ENCODE results near the gene MCC. TPM values are rescaled to one million over a fixed set of nuclear protein-coding genes. Genes with fewer than 3 reads are reported as not detected.

Gene MCC
- total RNA-seq, 1 experiment from 2014 or later: 0.41 TPM

- Histone ChIP-seq H3K4me3 (ENCODE audit: low read depth in 2 of 2, low read length in 2 of 2) (no peak overlapping the region), H3K36me3 (ENCODE audit: control insufficient read depth, insufficient read depth, low read length) (peaks cover 40% of the 10 kb centered on the region), H3K27ac (ENCODE audit: low read length) (no peak overlapping the region), H3K27me3 (ENCODE audit: control insufficient read depth, insufficient read depth, low read length) (no peaks in the 10 kb centered on the region), H3K4me1 (ENCODE audit: control insufficient read depth, insufficient read depth, low read length) (no peaks in the 10 kb centered on the region), H3K9me3 (ENCODE audit: control insufficient read depth, insufficient read depth, low read depth, low read length) (no peaks in the 10 kb centered on the region)
- TSS peak; percentile 13 for BruUV-seq (replicated peaks)
- intact Hi-C loops (cut with micrococcal nuclease; ENCODE audit: unreplicated experiment) (no loop called here), in situ Hi-C loops (cut with HindIII; ENCODE audit: low pct_unique_long_range_greater_than_20kb, low sequenced_read_pairs) (no loop called here)
- DNase-seq (ENCODE audit: low read depth, low spot score) (no peak), ATAC-seq (no peak)
- ChIA-PET CTCF (interaction anchor here (0.6 kb wide), 1 partner anchor 289 kb away, joined by 3 read pairs; no protein-coding TSS in a partner anchor), POLR2A (no interaction called here)
- TF ChIP-seq REST (IDR thresholded peaks at IDR 0.05; ENCODE audit: insufficient read depth in 1 of 2, low read depth in 2 of 2, low read length in 1 of 2) (no peak), TCF7L2 (IDR thresholded peaks at IDR 0.05; ENCODE audit: low read depth, low read length) (no peak), SIN3A (IDR thresholded peaks at IDR 0.05; ENCODE audit: borderline replicate concordance, insufficient read depth, low read depth, low read length) (no peak), POLR2AphosphoS5 (IDR thresholded peaks at IDR 0.05; ENCODE audit: low read depth, low read length) (no peak)
- TF ChIP-seq, protein P1, sequence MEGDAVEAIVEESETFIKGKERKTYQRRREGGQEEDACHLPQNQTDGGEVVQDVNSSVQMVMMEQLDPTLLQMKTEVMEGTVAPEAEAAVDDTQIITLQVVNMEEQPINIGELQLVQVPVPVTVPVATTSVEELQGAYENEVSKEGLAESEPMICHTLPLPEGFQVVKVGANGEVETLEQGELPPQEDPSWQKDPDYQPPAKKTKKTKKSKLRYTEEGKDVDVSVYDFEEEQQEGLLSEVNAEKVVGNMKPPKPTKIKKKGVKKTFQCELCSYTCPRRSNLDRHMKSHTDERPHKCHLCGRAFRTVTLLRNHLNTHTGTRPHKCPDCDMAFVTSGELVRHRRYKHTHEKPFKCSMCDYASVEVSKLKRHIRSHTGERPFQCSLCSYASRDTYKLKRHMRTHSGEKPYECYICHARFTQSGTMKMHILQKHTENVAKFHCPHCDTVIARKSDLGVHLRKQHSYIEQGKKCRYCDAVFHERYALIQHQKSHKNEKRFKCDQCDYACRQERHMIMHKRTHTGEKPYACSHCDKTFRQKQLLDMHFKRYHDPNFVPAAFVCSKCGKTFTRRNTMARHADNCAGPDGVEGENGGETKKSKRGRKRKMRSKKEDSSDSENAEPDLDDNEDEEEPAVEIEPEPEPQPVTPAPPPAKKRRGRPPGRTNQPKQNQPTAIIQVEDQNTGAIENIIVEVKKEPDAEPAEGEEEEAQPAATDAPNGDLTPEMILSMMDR (IDR thresholded peaks at IDR 0.05): no peak
Measured at GRCh38 chr5:113005454-113005853, 482.8 kb downstream of the MCC start.

- Histone ChIP-seq H3K9me3 (ENCODE audit: control insufficient read depth, insufficient read depth, low read depth, low read length) (no peaks in the 10 kb centered on the region), H3K27me3 (ENCODE audit: control insufficient read depth, insufficient read depth, low read length) (no peaks in the 10 kb centered on the region), H3K4me3 (ENCODE audit: low read depth in 2 of 2, low read length in 2 of 2) (no peak overlapping the region), H3K4me1 (ENCODE audit: control insufficient read depth, insufficient read depth, low read length) (no peaks in the 10 kb centered on the region), H3K27ac (ENCODE audit: low read length) (no peak overlapping the region), H3K36me3 (ENCODE audit: control insufficient read depth, insufficient read depth, low read length) (peaks cover 43% of the 10 kb centered on the region)
- intact Hi-C loops (cut with micrococcal nuclease; ENCODE audit: unreplicated experiment) (no loop called here), in situ Hi-C loops (cut with HindIII; ENCODE audit: low pct_unique_long_range_greater_than_20kb, low sequenced_read_pairs) (no loop called here)
- ChIA-PET POLR2A (no interaction called here), CTCF (no interaction called here)
- no peak for TF ChIP-seq POLR2AphosphoS5 (IDR thresholded peaks at IDR 0.05; ENCODE audit: low read depth, low read length)
- no peak for TF ChIP-seq SIN3A (IDR thresholded peaks at IDR 0.05; ENCODE audit: borderline replicate concordance, insufficient read depth, low read depth, low read length)
- no peak for TF ChIP-seq TCF7L2 (IDR thresholded peaks at IDR 0.05; ENCODE audit: low read depth, low read length)
- TF ChIP-seq REST (IDR thresholded peaks at IDR 0.05; ENCODE audit: insufficient read depth in 1 of 2, low read depth in 2 of 2, low read length in 1 of 2): no peak
- TF ChIP-seq, protein P1 (IDR thresholded peaks at IDR 0.05): no peak
- DNase-seq (ENCODE audit: low read depth, low spot score) (no peak), ATAC-seq (no peak)
- BruUV-seq (replicated peaks): no TSS peak
Measured at GRCh38 chr5:113003763-113004162, 484.5 kb downstream of the MCC start.

Data from Panc1 (cell line).